Measurements from ENCODE around the gene CLEC20A.

GRCh38 chr1:178543290-178543607 is 46.5 kb upstream of the CLEC20A start:
- TF ChIP-seq ATF2 (tag by site-specific recombination; IDR thresholded peaks at IDR 0.05; ENCODE audit: low read depth): no peak
- no peak for TF ChIP-seq SETDB1 (IDR thresholded peaks at IDR 0.05; ENCODE audit: insufficient read length, low read length)
- TF ChIP-seq ZNF837 (tag by site-specific recombination; IDR thresholded peaks at IDR 0.05): no peak
- TF ChIP-seq SP3 (tag by site-specific recombination; IDR thresholded peaks at IDR 0.05): no peak
- no peak for TF ChIP-seq ZNF274 (IDR thresholded peaks at IDR 0.05; ENCODE audit: low read length)
- TF ChIP-seq ZNF274 (tag by site-specific recombination; IDR thresholded peaks at IDR 0.05; ENCODE audit: borderline replicate concordance): no peak
- TF ChIP-seq CTCF (tag by site-specific recombination; IDR thresholded peaks at IDR 0.05): no peak
- no peak for TF ChIP-seq ZNF501 (tag by site-specific recombination; IDR thresholded peaks at IDR 0.05)
- TF ChIP-seq ZFP69B (tag by site-specific recombination; IDR thresholded peaks at IDR 0.05): no peak
